ENCODE measurements around the gene GPR137B.
A peak's percentile ranks its signal among the peaks of the same experiment; 100 is the strongest.

The GPR137B gene

GRCh38 chr1:236130372-236130771, 12.0 kb upstream of the GPR137B start:
- no peak overlapping the region for H3K4me3 ChIP-seq

GRCh38 chr1:236131916-236132315, 10.4 kb upstream of the GPR137B start:
- H3K9ac ChIP-seq = no peak overlapping the region
- H3K27me3 ChIP-seq = no peaks in the 10 kb centered on the region
- no peak for TF ChIP-seq Cebpa-rat (IDR thresholded peaks at IDR 0.05)

More at GRCh38 chr1:236130372-236130771, 12.0 kb upstream of the GPR137B start:
- Histone ChIP-seq H3K4me1 (no peaks in the 10 kb centered on the region), H3K9me3 (no peaks in the 10 kb centered on the region), H3K36me3 (no peaks in the 10 kb centered on the region), H3K9ac (no peak overlapping the region), H3K27ac (no peak overlapping the region), H4K20me1 (no peaks in the 10 kb centered on the region), H3K4me2 (no peak overlapping the region), H3K27me3 (no peaks in the 10 kb centered on the region)
- no peak for TF ChIP-seq Cebpa-rat (IDR thresholded peaks at IDR 0.05)

GRCh38 chr1:236132420-236133046, 9.8 kb upstream of the GPR137B start:
- no peak overlapping the region for H3K4me2 ChIP-seq
- no peak overlapping the region for H3K27ac ChIP-seq
- no peaks in the 10 kb centered on the region for H3K4me1 ChIP-seq

More at GRCh38 chr1:236131916-236132315, 10.4 kb upstream of the GPR137B start:
- Histone ChIP-seq H3K4me3 (no peak overlapping the region), H3K27ac (no peak overlapping the region), H3K4me1 (no peaks in the 10 kb centered on the region), H3K4me2 (no peak overlapping the region), H3K36me3 (no peaks in the 10 kb centered on the region), H4K20me1 (no peaks in the 10 kb centered on the region), H3K9me3 (no peaks in the 10 kb centered on the region)

GRCh38 chr1:236133339-236133738, 9.0 kb upstream of the GPR137B start:
- no peak overlapping the region for H3K27ac ChIP-seq
- H3K36me3 ChIP-seq = no peaks in the 10 kb centered on the region
- no peak overlapping the region for H3K4me2 ChIP-seq
- H3K9ac ChIP-seq = no peak overlapping the region
- TF ChIP-seq Cebpa-rat (IDR thresholded peaks at IDR 0.05) = no peak
- H3K4me3 ChIP-seq = no peak overlapping the region
- 0 out of 2 replicates have a peak, but pooled peaks cover under 1% of the 10 kb centered on the region for H3K27me3 ChIP-seq
- no peaks in the 10 kb centered on the region for H3K9me3 ChIP-seq
- H3K4me1 ChIP-seq = no peaks in the 10 kb centered on the region
- H4K20me1 ChIP-seq = no peaks in the 10 kb centered on the region

More at GRCh38 chr1:236132420-236133046, 9.8 kb upstream of the GPR137B start:
- Histone ChIP-seq H3K27me3 (no peaks in the 10 kb centered on the region), H3K9ac (no peak overlapping the region), H3K4me3 (no peak overlapping the region), H4K20me1 (no peaks in the 10 kb centered on the region), H3K36me3 (no peaks in the 10 kb centered on the region), H3K9me3 (no peaks in the 10 kb centered on the region)
- TF ChIP-seq Cebpa-rat (IDR thresholded peaks at IDR 0.05) = no peak

GRCh38 chr1:236133802-236134201, 8.5 kb upstream of the GPR137B start:
- H3K4me2 ChIP-seq = no peak overlapping the region
- no peaks in the 10 kb centered on the region for H3K4me1 ChIP-seq
- no peak overlapping the region for H3K9ac ChIP-seq
- no peaks in the 10 kb centered on the region for H3K36me3 ChIP-seq
- no peak for TF ChIP-seq Cebpa-rat (IDR thresholded peaks at IDR 0.05)
- 0 out of 2 replicates have a peak, but pooled peaks cover 3% of the 10 kb centered on the region for H3K27me3 ChIP-seq
- H3K9me3 ChIP-seq = no peaks in the 10 kb centered on the region
- no peaks in the 10 kb centered on the region for H4K20me1 ChIP-seq
- H3K27ac ChIP-seq = no peak overlapping the region
- no peak overlapping the region for H3K4me3 ChIP-seq

GRCh38 chr1:236137285-236137852, 5.0 kb upstream of the GPR137B start:
- Histone ChIP-seq H3K4me2 (no peak overlapping the region), H3K36me3 (no peaks in the 10 kb centered on the region), H3K4me3 (no peak overlapping the region), H3K27me3 (peaks cover 26% of the 10 kb centered on the region), H3K27ac (no peak overlapping the region), H3K4me1 (peaks cover 6% of the 10 kb centered on the region; the same call in 1 of the 2 replicates), H3K9ac (no peak overlapping the region), H4K20me1 (no peaks in the 10 kb centered on the region), H3K9me3 (no peaks in the 10 kb centered on the region)
- no peak for TF ChIP-seq Cebpa-rat (IDR thresholded peaks at IDR 0.05)

- Histone ChIP-seq H3K27me3 (peaks cover 26% of the 10 kb centered on the region), H3K4me3 (no peak overlapping the region), H3K27ac (no peak overlapping the region), H3K36me3 (no peaks in the 10 kb centered on the region), H3K9ac (no peak overlapping the region), H4K20me1 (peaks cover 17% of the 10 kb centered on the region), H3K4me2 (no peak overlapping the region), H3K4me1 (peaks cover 21% of the 10 kb centered on the region), H3K9me3 (no peaks in the 10 kb centered on the region)
- no peak for TF ChIP-seq Cebpa-rat (IDR thresholded peaks at IDR 0.05)
These were observed 2.8 kb upstream of the GPR137B start for GRCh38 chr1:236139495-236139894.

- H3K4me1 ChIP-seq = peaks cover 29% of the 10 kb centered on the region
- H3K36me3 ChIP-seq = no peaks in the 10 kb centered on the region; the same call in 1 of the 2 replicates
- H4K20me1 ChIP-seq = peaks cover 30% of the 10 kb centered on the region
- H3K27ac ChIP-seq = no peak overlapping the region
- H3K27me3 ChIP-seq = peaks cover 26% of the 10 kb centered on the region
- no peak overlapping the region; the same call in 1 of the 2 replicates for H3K9ac ChIP-seq
- peak overlapping the region; percentile 86 for H3K4me2 ChIP-seq
- peak overlapping the region; percentile 83 for H3K4me3 ChIP-seq
- TF ChIP-seq Cebpa-rat (IDR thresholded peaks at IDR 0.05) = no peak
- H3K9me3 ChIP-seq = no peaks in the 10 kb centered on the region
These were observed 1.5 kb upstream of the GPR137B start for GRCh38 chr1:236140705-236141446.

- Histone ChIP-seq H4K20me1 (peaks cover 38% of the 10 kb centered on the region), H3K4me1 (peaks cover 29% of the 10 kb centered on the region), H3K4me2 (peak overlapping the region; percentile 86), H3K9me3 (no peaks in the 10 kb centered on the region), H3K36me3 (no peaks in the 10 kb centered on the region; the same call in 1 of the 2 replicates), H3K9ac (peak overlapping the region; percentile 50; the same call in 1 of the 2 replicates), H3K27ac (no peak overlapping the region), H3K27me3 (peaks cover 26% of the 10 kb centered on the region), H3K4me3 (peak overlapping the region; percentile 83)
- TF ChIP-seq Cebpa-rat (IDR thresholded peaks at IDR 0.05) = no peak
These were observed 689 bp upstream of the GPR137B start for GRCh38 chr1:236141447-236142252.

Data from BLaER1 (cell line).